ENCODE measurements around the gene ALCAM.

The ALCAM gene

GRCh38 chr3:105429034-105429762 is 62.5 kb downstream of the ALCAM start:
- DNase-seq (ENCODE audit: low read depth in 2 of 2) = no peak

GRCh38 chr3:105430455-105430854 is 63.7 kb downstream of the ALCAM start:
- DNase-seq (ENCODE audit: low read depth in 2 of 2) = no peak

GRCh38 chr3:105431200-105431599 is 64.5 kb downstream of the ALCAM start:
- no peak for DNase-seq (ENCODE audit: low read depth in 2 of 2)

- no peak for DNase-seq (ENCODE audit: low read depth in 2 of 2)
Observed at GRCh38 chr3:105435277-105435676, 68.6 kb downstream of the ALCAM start.

GRCh38 chr3:105436687-105437086 is 70.0 kb downstream of the ALCAM start:
- no peak for DNase-seq (ENCODE audit: low read depth in 2 of 2)

GRCh38 chr3:105440113-105440512 is 73.4 kb downstream of the ALCAM start:
- no peak for DNase-seq (ENCODE audit: low read depth in 2 of 2)

- DNase-seq (ENCODE audit: low read depth in 2 of 2) = no peak
Observed at GRCh38 chr3:105444725-105445124, 78.0 kb downstream of the ALCAM start.

GRCh38 chr3:105448338-105448982 is 81.8 kb downstream of the ALCAM start:
- no peak for DNase-seq (ENCODE audit: low read depth in 2 of 2)

- DNase-seq (ENCODE audit: low read depth in 2 of 2) = no peak
Observed at GRCh38 chr3:105449414-105449813, 82.7 kb downstream of the ALCAM start.

- DNase-seq (ENCODE audit: low read depth in 2 of 2) = no peak
Observed at GRCh38 chr3:105456017-105456416, 89.3 kb downstream of the ALCAM start.

GRCh38 chr3:105458518-105459215 is 92.0 kb downstream of the ALCAM start:
- DNase-seq (ENCODE audit: low read depth in 2 of 2) = no peak

GRCh38 chr3:105459566-105460290 is 93.0 kb downstream of the ALCAM start:
- DNase-seq (ENCODE audit: low read depth in 2 of 2) = no peak

GRCh38 chr3:105463620-105464019 is 96.9 kb downstream of the ALCAM start:
- DNase-seq (ENCODE audit: low read depth in 2 of 2) = no peak

GRCh38 chr3:105465251-105465853 is 98.6 kb downstream of the ALCAM start:
- no peak for DNase-seq (ENCODE audit: low read depth in 2 of 2)

GRCh38 chr3:105466072-105466471 is 99.4 kb downstream of the ALCAM start:
- DNase-seq (ENCODE audit: low read depth in 2 of 2) = no peak

GRCh38 chr3:105466495-105467404 is 100.0 kb downstream of the ALCAM start:
- no peak for DNase-seq (ENCODE audit: low read depth in 2 of 2)

GRCh38 chr3:105470851-105471250 is 104.1 kb downstream of the ALCAM start:
- no peak for DNase-seq (ENCODE audit: low read depth in 2 of 2)

- DNase-seq (ENCODE audit: low read depth in 2 of 2) = no peak
Observed at GRCh38 chr3:105473521-105474223, 107.0 kb downstream of the ALCAM start.

GRCh38 chr3:105480768-105481167 is 114.1 kb downstream of the ALCAM start:
- DNase-seq (ENCODE audit: low read depth in 2 of 2) = no peak

- no peak for DNase-seq (ENCODE audit: low read depth in 2 of 2)
Observed at GRCh38 chr3:105483476-105483875, 116.8 kb downstream of the ALCAM start.
